ENCODE data around the gene SVBP. TPM values are rescaled to one million over a fixed set of nuclear protein-coding genes. Genes with fewer than 3 reads are reported as not detected.

The SVBP gene
- total and polyA plus RNA-seq, 7 donors: 11.7 to 58.2 (median 18.4) TPM

- DNase-seq: no peak
- Histone ChIP-seq H3K9me3 (no peaks in the 10 kb centered on the region), H3K4me1 (peaks cover under 1% of the 10 kb centered on the region), H3K4me3 (no peak overlapping the region), H3K36me3 (ENCODE audit: insufficient read depth in 1 of 2, low read depth in 1 of 2) (peaks cover 3 to 33% of the 10 kb centered on the region in 2 donors), H3K27me3 (ENCODE audit: insufficient read depth in 3 of 3, low read length in 2 of 3) (no peaks in the 10 kb centered on the region), H3K27ac (no peak overlapping the region)
- no peak for TF ChIP-seq CTCF (IDR thresholded peaks at IDR 0.05)
- 56 to 72% (median 57%) methylated on average over 6 of the region's 6 CpGs for WGBS, 3 donors
- intact Hi-C loops (cut with DNase I): no loop called here
- no peak for ATAC-seq
These were observed 36.1 kb upstream of the SVBP start for GRCh38 chr1:42853116-42853884.

GRCh38 chr1:42852608-42852980 lies 35.4 kb upstream of the SVBP start:
- intact Hi-C loops (cut with DNase I): no loop called here

GRCh38 chr1:42851960-42852607 lies 34.9 kb upstream of the SVBP start:
- H3K4me1 ChIP-seq: peaks cover 13% of the 10 kb centered on the region
- intact Hi-C loops (cut with DNase I): no loop called here
- WGBS, 3 donors: 79 to 88% (median 84%) methylated on average over 2 of the region's 2 CpGs
- H3K9me3 ChIP-seq: no peaks in the 10 kb centered on the region
- peaks cover 3 to 33% of the 10 kb centered on the region in 2 donors for H3K36me3 ChIP-seq (ENCODE audit: insufficient read depth in 1 of 2, low read depth in 1 of 2)
- no peaks in the 10 kb centered on the region for H3K27me3 ChIP-seq (ENCODE audit: insufficient read depth in 3 of 3, low read length in 2 of 3)
- H3K4me3 ChIP-seq: no peak overlapping the region
- H3K27ac ChIP-seq: no peak overlapping the region
- TF ChIP-seq CTCF (IDR thresholded peaks at IDR 0.05): no peak
- DNase-seq: no peak
- ATAC-seq: no peak

More at GRCh38 chr1:42852608-42852980, 35.4 kb upstream of the SVBP start:
- WGBS, 3 donors: 41 to 50% (median 46%) methylated on average over 2 of the region's 2 CpGs
- TF ChIP-seq CTCF (IDR thresholded peaks at IDR 0.05): no peak
- Histone ChIP-seq H3K4me3 (no peak overlapping the region), H3K27ac (no peak overlapping the region), H3K4me1 (peaks cover 8% of the 10 kb centered on the region), H3K27me3 (ENCODE audit: insufficient read depth in 3 of 3, low read length in 2 of 3) (no peaks in the 10 kb centered on the region), H3K9me3 (no peaks in the 10 kb centered on the region), H3K36me3 (ENCODE audit: insufficient read depth in 1 of 2, low read depth in 1 of 2) (peaks cover 3 to 33% of the 10 kb centered on the region in 2 donors)
- ATAC-seq: no peak
- DNase-seq: no peak

- Histone ChIP-seq H3K27me3 (ENCODE audit: insufficient read depth in 3 of 3, low read length in 2 of 3) (no peaks in the 10 kb centered on the region), H3K9me3 (no peaks in the 10 kb centered on the region), H3K4me1 (peaks cover 13% of the 10 kb centered on the region), H3K4me3 (no peak overlapping the region), H3K27ac (no peak overlapping the region), H3K36me3 (ENCODE audit: insufficient read depth in 1 of 2, low read depth in 1 of 2) (peaks cover 3 to 33% of the 10 kb centered on the region in 2 donors)
- intact Hi-C loops (cut with DNase I): no loop called here
- no peak for ATAC-seq
- no peak for DNase-seq
- 98 to 99% (median 99%) methylated on average over 15 of the region's 15 CpGs for WGBS, 3 donors
- TF ChIP-seq CTCF (IDR thresholded peaks at IDR 0.05): no peak
These were observed 34.2 kb upstream of the SVBP start for GRCh38 chr1:42851420-42851819.
